GM04503 (cell line): Measurements from ENCODE around the gene CACNA1D.

Source experiments
- DNase-seq: peaks from one replicate; pipeline ENCODE4 v3.0.0-alpha.2; 2012; ENCODE audit warnings: low read depth

CACNA1D gene

GRCh38 chr3:53495520-53496391 lies 1.3 kb downstream of the CACNA1D start:
- DNase-seq = no peak

DNA sequence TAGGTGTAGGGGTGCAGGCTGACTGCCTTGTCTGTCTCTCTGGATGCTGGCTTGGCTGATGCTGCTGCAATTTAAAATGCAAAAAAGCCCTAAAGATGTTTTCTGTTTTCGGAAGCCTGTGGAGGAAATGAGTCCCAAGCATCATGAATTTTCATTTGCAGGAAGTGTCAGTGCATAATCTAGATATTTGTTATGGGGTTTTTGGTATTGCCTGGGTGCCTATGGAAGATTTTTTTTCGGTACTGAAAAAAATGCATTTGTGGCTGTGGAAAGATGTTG lies 1.9 kb downstream of the CACNA1D start:
- DNase-seq = no peak

DNA sequence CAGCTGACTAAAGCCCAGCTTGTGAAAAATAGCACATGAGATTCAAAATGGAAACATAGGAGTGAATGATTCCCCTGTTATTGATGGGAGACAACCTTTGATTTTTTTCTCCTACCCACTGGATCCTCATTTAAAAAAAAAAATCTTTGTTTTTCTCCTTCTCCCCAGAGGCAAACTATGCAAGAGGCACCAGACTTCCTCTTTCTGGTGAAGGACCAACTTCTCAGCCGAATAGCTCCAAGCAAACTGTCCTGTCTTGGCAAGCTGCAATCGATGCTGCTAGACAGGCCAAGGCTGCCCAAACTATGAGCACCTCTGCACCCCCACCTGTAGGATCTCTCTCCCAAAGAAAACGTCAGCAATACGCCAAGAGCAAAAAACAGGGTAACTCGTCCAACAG lies 2.6 kb downstream of the CACNA1D start:
- DNase-seq = no peak

- DNase-seq = no peak
Measured at GRCh38 chr3:53498806-53499641, 4.6 kb downstream of the CACNA1D start.

GRCh38 chr3:53500165-53500777 lies 5.9 kb downstream of the CACNA1D start:
- DNase-seq = no peak

GRCh38 chr3:53501178-53501577 lies 6.8 kb downstream of the CACNA1D start:
- DNase-seq = no peak

DNA sequence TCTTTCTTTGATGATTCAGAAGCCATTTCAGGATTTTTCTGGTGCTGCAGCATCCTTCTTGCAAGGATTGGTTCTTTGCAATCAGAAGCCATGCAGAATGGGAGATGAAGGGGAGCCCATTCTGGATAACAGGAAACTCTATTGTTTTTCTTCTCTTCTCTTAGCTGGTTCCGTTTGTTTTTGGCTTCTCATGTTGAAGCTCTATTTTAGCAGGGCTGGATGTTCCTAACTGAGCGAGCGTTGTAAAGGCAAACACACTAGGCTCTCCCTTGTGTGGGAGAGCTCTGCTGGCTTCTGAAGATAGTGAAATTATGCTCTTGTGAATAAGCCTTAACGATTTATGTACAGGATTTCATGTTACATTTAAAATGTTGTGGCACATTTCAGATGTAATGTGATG lies 8.3 kb downstream of the CACNA1D start:
- no peak for DNase-seq

DNA sequence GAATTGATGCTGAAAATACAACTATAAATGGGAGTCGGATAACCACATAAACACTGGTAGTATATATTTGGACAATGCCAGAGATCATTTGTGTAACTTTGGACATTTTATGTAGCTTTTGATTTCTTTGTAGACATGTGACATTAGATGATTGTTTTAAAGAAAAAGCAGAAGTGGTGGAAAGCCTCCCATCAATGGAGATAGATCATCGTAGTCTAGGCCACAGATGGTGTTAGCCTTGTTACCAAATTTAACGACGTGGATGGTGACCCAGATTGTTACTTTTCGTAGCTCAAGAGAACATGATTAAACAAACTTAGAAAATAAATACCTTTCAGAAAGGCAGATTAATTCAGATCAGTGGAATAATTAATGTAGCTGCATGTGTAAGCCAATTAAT lies 8.8 kb downstream of the CACNA1D start:
- no peak for DNase-seq

- DNase-seq = no peak
Measured at GRCh38 chr3:53506110-53506762, 11.8 kb downstream of the CACNA1D start.

DNA sequence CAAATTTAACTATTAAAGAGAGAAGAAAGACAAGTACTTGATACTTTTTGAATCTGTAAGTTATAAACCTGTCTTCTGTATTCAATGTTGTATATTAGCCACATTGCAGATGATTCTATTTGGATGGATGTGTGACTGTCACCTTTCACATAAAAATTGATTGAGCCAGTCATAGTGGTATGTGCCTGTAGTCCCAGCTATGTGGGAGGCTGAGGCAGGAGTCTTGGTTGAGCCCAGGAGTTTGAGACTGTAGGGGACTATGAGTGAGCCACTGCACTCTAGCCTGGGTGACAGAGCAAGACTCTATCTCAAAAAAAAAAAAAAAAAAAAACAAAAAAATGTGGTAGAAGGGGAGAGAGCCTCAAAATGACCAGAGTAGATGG lies 12.3 kb downstream of the CACNA1D start:
- no peak for DNase-seq

DNA sequence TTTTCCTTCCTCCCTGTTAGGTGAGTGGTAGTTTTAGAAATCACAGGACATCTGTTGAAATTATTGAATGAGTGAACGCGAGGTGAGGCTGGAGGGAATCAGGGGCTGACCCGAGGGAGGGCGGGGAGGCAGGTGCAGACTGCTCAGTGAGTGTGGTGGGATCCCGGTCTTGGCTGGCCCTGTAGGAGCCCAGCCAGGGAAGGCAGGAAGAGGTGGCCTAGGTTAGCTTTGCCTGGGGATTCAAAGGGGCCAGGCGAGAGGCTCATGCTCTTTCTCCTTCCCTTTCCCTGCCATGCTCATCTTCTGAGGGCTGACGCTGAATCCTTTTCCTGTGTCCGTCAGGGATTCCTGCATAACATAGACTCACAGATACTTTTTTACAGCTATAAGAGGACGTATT lies 15.1 kb downstream of the CACNA1D start:
- no peak for DNase-seq

DNA sequence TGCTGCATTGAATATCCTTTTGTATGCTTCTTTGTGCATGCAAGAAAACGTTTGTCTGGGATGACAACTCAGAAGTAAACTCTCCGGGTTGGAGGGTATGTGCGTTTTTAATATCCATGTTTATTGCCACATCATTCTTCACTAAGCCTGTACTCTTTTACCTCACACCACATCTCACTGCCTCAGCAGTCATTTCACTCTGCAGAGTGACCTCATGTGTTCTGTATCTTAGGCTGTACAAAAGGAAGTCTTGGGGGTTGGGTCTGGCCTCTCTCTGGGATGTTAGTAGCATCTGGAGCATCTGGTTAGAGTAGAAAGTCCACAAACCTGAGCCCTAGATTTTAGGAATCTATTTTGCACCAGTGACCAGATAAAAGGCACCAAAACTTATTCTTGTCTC lies 16.1 kb downstream of the CACNA1D start:
- DNase-seq = no peak

DNA sequence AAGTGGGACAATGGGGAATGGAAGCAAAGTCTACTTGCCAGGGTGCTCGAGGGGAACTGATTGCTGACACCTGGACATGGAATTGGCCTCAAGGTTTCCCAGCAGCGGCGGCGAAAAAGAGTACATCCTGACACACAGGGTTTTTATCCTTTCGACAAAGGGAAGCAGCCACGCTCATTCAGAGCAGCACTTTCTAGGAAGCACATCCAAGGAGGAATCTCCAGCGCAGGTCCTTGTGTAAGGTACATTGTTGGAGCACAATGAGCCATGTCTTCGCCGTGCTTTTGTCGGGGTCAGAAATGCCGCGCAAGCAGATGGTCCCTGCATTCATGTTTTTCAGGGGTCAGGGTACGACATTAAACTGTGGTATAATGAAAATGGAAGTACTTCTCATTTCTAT lies 16.8 kb downstream of the CACNA1D start:
- no peak for DNase-seq

DNA sequence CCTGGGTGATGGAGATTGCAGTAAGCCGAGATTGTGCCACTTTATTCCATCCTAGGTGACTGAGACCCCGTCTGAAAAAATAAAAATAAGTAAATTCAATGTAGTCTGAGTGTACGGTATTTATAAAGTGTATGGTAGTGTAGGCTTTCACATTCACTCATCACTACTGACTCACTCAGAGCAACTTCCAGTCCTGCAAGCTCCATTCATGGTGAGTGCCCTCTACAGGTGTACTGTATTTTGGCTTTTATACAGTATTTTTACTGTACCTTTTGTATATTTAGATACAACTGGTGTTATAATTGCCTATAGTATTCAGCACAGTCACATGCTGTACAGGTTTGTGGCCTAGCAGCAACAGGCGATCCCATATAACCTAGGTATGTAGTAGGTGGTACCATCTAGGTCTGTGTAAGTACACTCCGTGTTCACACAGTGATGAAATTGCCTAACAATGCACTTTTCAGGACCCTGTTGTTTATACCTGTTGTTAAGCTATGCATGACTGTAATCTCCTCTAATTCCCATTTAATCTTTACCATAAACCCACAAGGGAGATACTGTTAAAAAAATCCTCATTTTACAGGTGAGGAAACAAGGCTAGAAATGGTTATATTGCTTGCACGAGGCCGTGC lies 19.3 kb downstream of the CACNA1D start:
- no peak for DNase-seq

DNA sequence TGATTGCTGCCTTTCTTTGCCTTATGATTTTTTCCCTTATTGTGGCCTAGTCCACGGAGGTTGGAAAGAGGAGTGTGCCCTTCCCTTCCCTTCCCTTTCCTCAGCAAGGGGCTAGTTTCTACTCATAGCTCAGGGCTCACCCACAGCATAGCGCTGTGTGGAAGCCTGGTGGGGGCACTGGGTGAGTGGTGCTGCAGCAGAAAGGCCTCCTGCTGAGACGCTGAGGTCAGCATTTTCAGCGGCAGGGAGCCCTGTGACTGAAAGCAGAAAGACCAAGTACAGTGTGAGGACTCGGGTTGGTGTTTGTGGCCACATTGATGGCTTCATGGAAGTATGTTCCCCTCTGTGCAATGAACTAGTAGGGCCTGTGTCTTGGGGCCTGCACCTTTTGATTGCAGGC lies 21.9 kb downstream of the CACNA1D start:
- DNase-seq = no peak

DNA sequence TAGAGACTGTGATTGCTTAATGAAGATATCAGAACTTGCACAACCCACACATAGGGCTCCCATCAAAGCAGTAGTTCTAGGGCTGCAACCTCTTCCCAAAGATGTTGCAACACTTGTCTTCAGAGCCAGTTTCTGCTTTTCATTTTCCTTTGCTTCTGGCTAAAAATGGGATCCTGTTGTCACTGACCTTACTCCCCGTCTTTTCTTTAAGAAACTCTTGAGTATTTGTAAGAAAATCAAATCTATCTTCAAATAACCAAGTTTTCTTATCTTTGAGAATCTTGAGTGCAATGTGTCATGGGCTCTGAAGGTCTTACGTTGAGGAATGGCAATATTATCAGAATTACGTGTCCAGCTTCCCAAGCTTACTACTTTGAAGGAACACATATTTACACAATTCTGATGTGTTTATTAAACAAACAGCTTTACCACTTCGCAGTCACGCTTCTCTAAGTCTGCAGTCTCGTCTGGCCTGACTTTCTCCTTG lies 24.1 kb downstream of the CACNA1D start:
- DNase-seq = no peak

DNA sequence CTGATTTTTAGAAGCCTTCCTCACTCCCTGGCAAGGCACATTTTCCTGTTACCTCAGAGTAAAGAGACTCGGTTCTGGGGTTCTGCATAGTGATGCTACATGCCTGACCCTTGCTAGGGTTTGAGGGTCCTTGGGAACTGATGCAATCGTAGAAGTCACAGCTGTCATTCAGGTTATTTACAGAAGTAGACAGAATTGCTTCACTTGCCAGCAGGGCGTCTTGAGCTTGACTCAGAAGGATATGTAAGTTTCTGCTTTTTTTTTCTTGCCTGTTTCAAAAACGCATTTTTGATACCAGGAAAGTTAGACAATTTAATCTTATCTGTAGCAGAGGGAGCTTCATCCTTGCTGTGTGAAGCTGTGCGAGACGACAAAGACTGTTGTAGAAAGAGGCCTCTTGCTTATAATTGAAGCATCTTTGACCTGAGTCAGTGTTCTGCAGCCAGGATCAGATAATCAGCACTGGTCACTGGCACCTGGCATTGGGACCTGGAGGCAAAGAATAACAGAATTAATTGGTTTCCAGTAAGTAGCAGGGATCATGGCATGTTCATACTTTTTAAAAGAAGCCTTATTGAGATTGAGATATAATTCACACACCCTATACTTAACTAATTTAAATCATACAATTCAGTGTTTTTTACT lies 24.8 kb downstream of the CACNA1D start:
- DNase-seq = no peak

- no peak for DNase-seq
Measured at GRCh38 chr3:53523346-53523745, 28.9 kb downstream of the CACNA1D start.

DNA sequence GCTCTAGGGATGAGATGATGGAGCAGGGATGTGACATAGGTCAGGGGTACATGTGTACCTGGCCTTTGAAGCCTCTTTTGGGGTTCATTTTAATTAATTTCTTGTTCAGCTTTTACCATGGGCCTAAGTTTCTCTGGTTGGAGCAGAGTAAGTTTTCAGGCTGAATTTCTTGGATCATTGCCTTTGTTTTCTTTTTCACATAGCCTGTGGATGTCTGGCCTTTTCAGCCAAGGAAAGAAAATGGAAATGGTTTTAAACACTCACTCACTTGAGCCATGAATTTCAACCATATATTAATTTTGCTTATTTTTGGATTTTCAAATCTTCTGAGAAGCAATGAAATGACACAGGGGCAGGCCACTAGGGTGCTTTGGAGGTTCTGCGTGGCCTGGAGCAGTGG lies 30.2 kb downstream of the CACNA1D start:
- no peak for DNase-seq

DNA sequence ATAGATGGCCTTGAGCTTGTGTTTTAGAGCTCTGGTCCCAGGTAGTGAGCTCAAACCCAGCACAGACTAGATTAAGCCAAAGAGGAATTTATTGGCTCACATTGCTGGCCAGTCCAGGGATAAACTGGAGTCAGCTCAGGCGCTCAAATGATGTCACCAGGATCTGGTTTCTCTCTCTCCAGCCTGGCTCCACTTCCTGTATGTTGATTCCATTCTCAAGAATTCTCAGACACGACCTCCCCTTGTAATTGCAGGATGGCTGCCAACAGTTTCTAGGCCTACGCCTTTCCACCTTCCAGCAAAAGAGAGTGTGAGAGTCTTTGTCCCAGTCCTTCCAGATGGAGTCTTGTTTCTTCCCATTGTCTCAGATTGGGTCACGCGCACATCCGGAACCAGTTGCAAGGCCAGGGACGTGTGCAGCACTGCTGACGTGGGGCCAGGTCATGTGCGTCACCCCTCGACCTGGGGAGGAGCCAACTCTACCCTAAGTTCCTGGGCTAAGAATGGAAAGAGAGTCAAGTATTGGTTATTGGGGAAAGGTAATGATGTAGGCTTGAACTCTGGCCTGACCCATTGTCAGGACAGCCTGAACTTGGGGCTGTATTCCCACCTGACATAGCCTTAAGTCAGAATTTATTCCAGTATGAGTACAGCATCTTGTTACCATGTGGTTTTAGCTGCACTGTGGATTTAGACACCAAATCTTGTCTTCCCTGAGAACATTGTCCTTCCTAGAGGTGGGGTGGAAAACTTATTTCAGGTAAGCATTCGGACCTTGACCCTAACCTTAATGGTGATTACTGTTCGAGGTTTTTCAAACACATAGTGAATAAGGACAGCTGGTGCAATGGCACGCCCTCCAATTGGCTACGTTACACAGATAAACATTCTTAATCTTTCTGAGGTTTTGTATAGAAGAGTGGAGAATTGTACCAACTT lies 31.6 kb downstream of the CACNA1D start:
- no peak for DNase-seq
